Measurements from ENCODE around the gene PACRG.

DNA sequence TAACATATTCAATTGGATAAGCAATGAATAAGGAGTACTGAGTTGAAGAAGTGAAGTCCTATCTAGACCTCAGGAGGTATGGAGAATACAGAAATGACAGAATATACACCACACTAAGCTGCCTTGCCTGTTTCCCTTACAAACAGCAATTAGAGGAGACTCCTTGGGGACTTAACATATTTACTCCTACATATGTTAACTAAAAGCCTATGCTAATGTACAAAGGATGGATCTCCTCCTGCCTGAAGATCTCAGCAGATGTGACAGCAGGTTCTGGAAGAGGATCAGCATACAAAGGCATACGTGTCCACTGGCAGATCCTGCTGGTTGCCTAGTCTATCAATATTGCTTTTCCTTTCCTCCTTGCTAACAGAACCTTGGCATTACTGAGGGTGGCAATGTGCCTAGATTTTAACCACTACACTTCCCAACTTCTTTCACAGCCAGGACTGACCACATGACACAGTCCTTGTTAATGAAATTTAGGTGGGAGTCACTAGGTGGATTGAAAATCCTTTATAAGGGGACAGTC lies 29.8 kb upstream of the PACRG start:
- no peak for TF ChIP-seq POLR2AphosphoS5 (IDR thresholded peaks at IDR 0.05; ENCODE audit: low read depth, low read length)
- no peak for TF ChIP-seq POLR2A (IDR thresholded peaks at IDR 0.05; ENCODE audit: low read depth, low read length)
- TF ChIP-seq POU2F2 (IDR thresholded peaks at IDR 0.05; ENCODE audit: low read depth, low read length): no peak
- TF ChIP-seq SPI1 (IDR thresholded peaks at IDR 0.05; ENCODE audit: low read depth, low read length): no peak
- no peak for TF ChIP-seq TAF1 (IDR thresholded peaks at IDR 0.05; ENCODE audit: low read depth, low read length)
- no peak for TF ChIP-seq PAX5 (IDR thresholded peaks at IDR 0.05; ENCODE audit: insufficient read depth, low read length, severe bottlenecking)

Data from GM12891 (cell line).